LNCaP clone FGC (cell line): Measurements from ENCODE around the gene CYP17A1.
A peak's percentile ranks its signal among the peaks of the same experiment; 100 is the strongest.

ENCODE experiments used
- DNase-seq: peaks from one replicate; pipeline ENCODE4 v3.0.0-alpha.2; 2011; ENCODE audit warnings: low read depth
- H3K4me3 ChIP-seq: 2 replicates; pipeline ENCODE4 v1.5.1; 2011; ENCODE audit warnings: mild to moderate bottlenecking, low read depth, low read length, control low read depth
- TF ChIP-seq, protein P1 (sequence below): IDR thresholded peaks from 2 replicates; pipeline ENCODE4 v1.5.1; 2012; ENCODE audit warnings: mild to moderate bottlenecking; ENCODE audit not compliant: control insufficient read depth, insufficient read depth; ENCODE audit errors: extremely low read depth

The CYP17A1 gene

DNA sequence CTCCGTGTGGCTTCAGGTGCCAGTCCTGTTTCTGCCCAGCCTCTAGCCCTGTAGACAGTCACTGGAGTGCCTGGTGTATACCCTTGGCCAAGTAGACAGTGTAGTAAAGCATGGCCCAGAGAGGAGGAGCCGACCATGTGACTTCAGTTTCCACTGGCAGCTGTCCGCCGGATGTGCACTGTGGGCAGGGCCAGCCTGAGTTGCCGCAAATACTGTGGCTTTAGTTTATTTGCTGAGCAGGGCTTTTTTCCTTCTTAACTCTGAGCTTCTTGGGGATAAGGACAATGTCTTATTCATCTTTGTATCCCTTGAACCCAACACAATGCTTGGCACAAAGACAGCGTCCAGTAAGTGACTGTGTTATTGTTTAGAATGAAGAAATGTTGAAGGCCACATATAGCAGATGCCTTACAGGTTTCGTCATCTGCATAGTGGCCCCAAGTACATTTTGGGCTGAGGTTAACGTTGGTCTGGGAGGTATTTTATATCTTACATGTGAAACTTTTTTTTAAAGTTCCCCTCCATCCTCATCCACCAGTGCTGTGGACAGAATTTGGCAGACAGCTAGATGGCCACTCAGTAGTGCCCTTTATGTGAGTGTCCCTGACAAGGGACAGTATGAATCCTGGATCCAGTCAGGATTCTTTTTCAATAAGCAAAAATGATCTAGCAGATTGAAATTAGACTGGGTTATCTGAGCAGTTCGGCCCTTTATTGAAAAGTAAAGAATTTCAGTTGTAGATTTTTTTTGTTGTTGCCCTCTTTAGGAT, 40.6 kb downstream of the CYP17A1 start:
- DNase-seq, result peak; percentile 30
- TF ChIP-seq, protein P1, sequence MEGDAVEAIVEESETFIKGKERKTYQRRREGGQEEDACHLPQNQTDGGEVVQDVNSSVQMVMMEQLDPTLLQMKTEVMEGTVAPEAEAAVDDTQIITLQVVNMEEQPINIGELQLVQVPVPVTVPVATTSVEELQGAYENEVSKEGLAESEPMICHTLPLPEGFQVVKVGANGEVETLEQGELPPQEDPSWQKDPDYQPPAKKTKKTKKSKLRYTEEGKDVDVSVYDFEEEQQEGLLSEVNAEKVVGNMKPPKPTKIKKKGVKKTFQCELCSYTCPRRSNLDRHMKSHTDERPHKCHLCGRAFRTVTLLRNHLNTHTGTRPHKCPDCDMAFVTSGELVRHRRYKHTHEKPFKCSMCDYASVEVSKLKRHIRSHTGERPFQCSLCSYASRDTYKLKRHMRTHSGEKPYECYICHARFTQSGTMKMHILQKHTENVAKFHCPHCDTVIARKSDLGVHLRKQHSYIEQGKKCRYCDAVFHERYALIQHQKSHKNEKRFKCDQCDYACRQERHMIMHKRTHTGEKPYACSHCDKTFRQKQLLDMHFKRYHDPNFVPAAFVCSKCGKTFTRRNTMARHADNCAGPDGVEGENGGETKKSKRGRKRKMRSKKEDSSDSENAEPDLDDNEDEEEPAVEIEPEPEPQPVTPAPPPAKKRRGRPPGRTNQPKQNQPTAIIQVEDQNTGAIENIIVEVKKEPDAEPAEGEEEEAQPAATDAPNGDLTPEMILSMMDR, result no peak
- no peak overlapping the region for H3K4me3 ChIP-seq

DNA sequence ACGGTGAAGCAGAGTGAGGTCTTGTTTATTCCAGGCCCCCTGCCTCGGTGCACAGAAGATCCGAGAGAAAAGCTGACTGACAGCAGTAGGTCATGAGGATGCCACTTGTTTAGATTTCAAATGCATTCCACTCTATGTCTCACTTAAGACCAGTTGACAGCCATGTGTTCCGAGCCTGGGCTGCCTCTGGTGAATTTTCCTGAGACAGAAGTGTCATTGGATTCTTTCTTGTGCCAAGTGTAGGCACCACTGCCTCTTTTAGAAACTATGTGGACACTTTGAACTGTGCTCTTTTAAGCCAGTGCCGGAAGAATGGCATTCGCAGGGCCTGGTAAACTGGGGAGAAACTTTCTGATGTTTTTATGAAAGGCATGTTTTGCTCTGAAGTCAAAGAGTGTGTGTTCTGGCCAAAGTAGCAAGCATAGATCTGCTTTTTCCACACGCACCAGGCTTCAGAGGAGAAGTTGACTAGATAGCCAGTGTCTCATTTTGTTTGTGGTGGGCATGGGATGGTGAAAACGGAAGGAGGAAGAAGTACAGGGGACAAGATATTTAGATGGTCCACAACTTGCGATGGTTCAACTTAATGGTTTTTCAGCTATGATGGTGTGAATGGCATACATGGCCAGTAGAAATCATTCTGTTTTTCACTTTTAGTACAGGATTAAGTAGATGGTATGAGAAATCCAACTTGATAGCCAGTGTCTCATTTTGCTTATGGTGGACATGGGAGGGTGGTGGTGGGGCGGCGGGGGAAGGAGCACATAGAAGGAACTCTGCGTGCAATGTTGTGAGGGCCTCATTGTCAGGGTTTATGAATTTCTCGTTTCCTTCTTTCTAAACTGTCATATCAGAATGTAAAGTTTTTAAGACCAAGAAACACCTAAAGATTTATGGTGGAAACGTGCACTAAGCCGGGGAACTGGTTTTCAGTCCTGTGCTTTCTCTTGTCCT, 41.5 kb downstream of the CYP17A1 start:
- no peak overlapping the region for H3K4me3 ChIP-seq
- TF ChIP-seq, protein P1, result no peak
- no peak for DNase-seq

DNA sequence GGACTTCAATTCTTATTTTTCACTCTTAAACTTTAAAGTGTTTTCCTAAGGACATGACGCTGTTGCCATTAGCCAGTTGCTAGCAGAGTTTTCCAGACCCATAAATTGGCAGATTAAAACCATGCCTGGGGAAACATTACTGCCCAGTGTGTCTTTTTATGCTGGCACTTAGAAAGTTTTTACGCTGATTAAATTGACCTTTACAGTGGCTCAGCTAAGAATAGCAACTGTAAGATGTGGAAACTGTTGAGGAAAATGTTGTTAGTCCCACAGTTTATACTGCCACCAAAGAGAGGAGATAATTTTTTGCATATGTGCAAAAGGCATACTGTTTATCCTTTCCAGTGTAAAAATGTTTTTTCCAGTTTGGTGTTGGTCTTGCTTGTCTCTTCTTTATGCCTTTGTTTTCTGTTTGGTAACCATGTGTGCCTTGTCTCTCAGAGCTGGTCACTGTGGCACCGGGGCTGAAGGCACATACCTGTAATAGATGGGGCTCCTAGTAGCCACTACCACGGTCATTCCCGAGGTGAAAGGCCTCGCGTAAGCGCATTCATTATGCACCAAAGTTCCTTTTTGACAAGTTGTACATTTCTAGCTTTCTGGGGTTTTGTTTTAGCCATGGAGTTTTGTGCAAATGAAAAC, 45.3 kb downstream of the CYP17A1 start:
- no peak for DNase-seq
- no peak overlapping the region for H3K4me3 ChIP-seq
- TF ChIP-seq, protein P1, result no peak

DNA sequence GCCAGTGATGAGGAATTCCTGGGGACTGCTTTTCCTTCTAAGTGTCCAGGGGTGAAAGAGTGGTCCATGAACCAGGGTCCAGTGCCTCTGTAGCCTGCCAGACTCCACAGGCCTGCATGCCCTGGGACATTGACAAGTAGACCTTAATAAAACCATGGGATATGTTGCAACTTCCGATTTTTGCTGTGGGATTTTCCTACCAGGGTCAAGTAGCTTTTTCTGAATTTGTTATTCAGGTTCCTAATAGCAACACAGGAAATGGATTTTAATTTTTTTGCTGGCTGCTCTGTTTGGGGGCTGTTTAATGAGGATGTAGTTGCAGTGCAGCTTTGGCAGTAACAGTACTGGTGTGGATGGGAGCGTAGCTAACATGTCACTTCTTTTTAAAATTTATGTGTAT, 51.4 kb downstream of the CYP17A1 start:
- TF ChIP-seq, protein P1, result no peak
- no peak overlapping the region for H3K4me3 ChIP-seq
- DNase-seq, result no peak

DNA sequence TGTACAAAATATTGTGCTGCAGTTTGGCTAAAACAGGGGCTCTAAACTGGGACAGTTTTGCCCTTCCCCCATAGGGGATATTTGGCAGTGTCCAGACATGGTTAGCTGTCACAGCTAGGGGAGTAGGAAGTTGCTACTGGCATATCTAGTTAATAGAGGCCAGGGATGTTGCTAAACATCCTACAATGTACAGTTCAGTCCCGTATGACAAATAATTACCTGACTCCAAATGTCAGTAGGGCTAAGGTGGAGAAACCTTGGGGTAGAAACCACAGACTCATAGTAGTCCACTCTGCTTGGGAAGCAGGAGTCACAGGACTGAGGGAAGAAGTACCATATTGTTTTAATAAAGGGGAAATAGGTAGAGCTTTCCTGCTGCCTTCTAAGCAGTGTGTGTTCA, 53.6 kb downstream of the CYP17A1 start:
- TF ChIP-seq, protein P1, result no peak
- DNase-seq, result no peak
- no peak overlapping the region for H3K4me3 ChIP-seq

DNA sequence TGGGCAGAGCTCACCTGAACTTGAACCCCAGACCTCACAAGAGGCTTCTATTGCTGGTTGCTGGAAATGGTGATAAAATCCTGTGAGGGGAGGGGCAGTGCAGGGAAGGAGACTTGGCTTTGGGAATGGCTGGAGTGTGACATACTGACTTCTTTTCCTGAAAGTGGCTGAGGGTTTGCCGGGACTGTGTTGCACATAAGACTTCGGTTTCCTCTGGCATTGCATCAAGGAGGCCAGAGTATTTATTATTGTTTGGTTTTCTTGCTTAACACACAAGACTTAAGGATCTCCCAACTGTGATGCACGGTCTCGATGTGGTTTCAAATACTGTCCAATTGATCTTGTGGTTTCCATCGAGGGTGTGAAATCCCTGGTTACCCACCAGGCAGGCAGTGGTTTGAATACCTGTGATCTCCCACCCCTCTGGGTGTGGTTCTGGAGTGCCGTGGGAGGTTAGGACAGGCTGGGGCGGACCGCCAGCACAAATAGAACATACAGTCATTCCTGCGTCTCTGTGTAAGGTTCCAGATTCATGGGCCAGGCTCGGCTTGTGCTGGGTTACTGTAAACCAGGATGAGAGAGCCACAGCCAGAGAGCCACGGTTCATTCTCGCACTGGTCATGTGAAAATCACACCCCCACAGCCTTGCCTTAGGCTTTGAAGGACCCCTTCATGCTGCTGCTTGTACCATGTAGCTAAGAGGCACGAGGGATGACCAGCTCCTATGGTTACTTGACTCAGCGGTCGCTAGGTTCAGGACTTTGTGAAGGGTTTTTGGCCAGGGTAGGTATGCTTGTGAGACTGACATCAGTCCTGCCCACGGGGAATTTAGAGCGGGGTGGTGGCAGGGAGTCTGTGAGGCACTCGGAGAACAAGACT, 54.3 kb downstream of the CYP17A1 start:
- TF ChIP-seq, protein P1, result no peak
- no peak overlapping the region for H3K4me3 ChIP-seq
- DNase-seq, result no peak
